GM23338 (cell line): ENCODE data around the gene SOHLH2. TPM values are rescaled to one million over a fixed set of nuclear protein-coding genes. Genes with fewer than 3 reads are reported as not detected.

Experiments used
- ATAC-seq: fragments of 200-7000 bp; cut with Tn5 transposase; 3 replicates; pipeline ENCODE4 v1.9.1; 2020
- DNase-seq: peaks from one replicate; pipeline ENCODE4 v3.0.0-alpha.2; 2015; ENCODE audit warnings: low spot score
- H2AFZ ChIP-seq: fragments of 200-600 bp; sonication (generic); 2 replicates; pipeline ENCODE4 v1.8.0; 2016; ENCODE audit warnings: antibody characterized with exemption, mild to moderate bottlenecking, moderate library complexity
- H3F3A ChIP-seq: fragments of 200-600 bp; sonication (generic); replicated peaks from 2 replicates; pipeline ENCODE4 v1.8.0; 2017; ENCODE audit warnings: antibody characterized with exemption, mixed run types, low read depth
- H3K27ac ChIP-seq: fragments of 200-600 bp; sonication (generic); 2 replicates; pipeline ENCODE4 v1.6.1; 2016; ENCODE audit warnings: low read depth
- H3K27me3 ChIP-seq: fragments of 200-600 bp; sonication (generic); 2 replicates; pipeline ENCODE4 v1.8.0; 2016; ENCODE audit warnings: mild to moderate bottlenecking, mixed run types, moderate library complexity; ENCODE audit not compliant: insufficient read depth
- H3K36me3 ChIP-seq: fragments of 200-600 bp; sonication (generic); 2 replicates; pipeline ENCODE4 v1.8.0; 2016; ENCODE audit warnings: mild to moderate bottlenecking; ENCODE audit not compliant: insufficient read depth
- H3K4me1 ChIP-seq: fragments of 200-600 bp; sonication (generic); 2 replicates; pipeline ENCODE4 v1.8.0; 2016; ENCODE audit warnings: mild to moderate bottlenecking, moderate library complexity; ENCODE audit not compliant: insufficient read depth
- H3K4me2 ChIP-seq: fragments of 200-600 bp; sonication (generic); 2 replicates; pipeline ENCODE4 v1.7.1; 2017; ENCODE audit warnings: mixed run types
- H3K4me3 ChIP-seq: fragments of 200-600 bp; sonication (generic); 2 replicates; pipeline ENCODE4 v1.6.1; 2016; ENCODE audit warnings: mixed run types
- H3K79me2 ChIP-seq: fragments of 200-600 bp; sonication (generic); replicated peaks from 2 replicates; pipeline ENCODE4 v1.8.0; 2017; ENCODE audit warnings: mild to moderate bottlenecking; ENCODE audit not compliant: insufficient read depth
- H3K9me2 ChIP-seq: fragments of 200-600 bp; sonication (generic); 2 replicates; pipeline ENCODE4 v1.8.0; 2017; ENCODE audit not compliant: insufficient read depth
- H4K20me1 ChIP-seq: fragments of 200-600 bp; sonication (generic); replicated peaks from 2 replicates; pipeline ENCODE4 v1.8.0; 2017; ENCODE audit warnings: mild to moderate bottlenecking; ENCODE audit not compliant: insufficient read depth
- H3K27ac Mint-ChIP-seq: 2 replicates; pipeline ENCODE4 v1.8.0; 2020; ENCODE audit warnings: inconsistent platforms, mild to moderate bottlenecking, moderate library complexity, mixed read lengths
- H3K27me3 Mint-ChIP-seq: 3 replicates; pipeline ENCODE4 v1.8.0; 2022; ENCODE audit warnings: low read depth, mild to moderate bottlenecking, moderate library complexity, mixed read lengths, inconsistent platforms; ENCODE audit not compliant: insufficient read depth, poor library complexity
- H3K36me3 Mint-ChIP-seq: 3 replicates; pipeline ENCODE4 v1.8.0; 2021; ENCODE audit warnings: low read depth, mild to moderate bottlenecking, inconsistent platforms, moderate library complexity, mixed read lengths
- H3K4me1 Mint-ChIP-seq: 3 replicates; pipeline ENCODE4 v1.8.0; 2020; ENCODE audit warnings: mild to moderate bottlenecking, inconsistent platforms, mixed read lengths
- H3K4me3 Mint-ChIP-seq: 3 replicates; pipeline ENCODE4 v1.8.0; 2021; ENCODE audit warnings: moderate library complexity, mild to moderate bottlenecking, inconsistent platforms, mixed read lengths
- H3K9me3 Mint-ChIP-seq: 3 replicates; pipeline ENCODE4 v1.8.0; 2020; ENCODE audit warnings: moderate library complexity, mild to moderate bottlenecking, inconsistent platforms, mixed read lengths
- ZNF114 ChIP-seq: fragments of 250-450 bp; sonication (Bioruptor Pico); IDR thresholded peaks from 2 replicates; pipeline ENCODE4 v1.5.0; 2020; ENCODE audit warnings: mild to moderate bottlenecking, moderate library complexity
- polyA plus RNA-seq: library from polyadenylated mRNA; unstranded; fragments of >200 nt; fragmentation: Nextera tagmentation; extraction: Ambion mirVana; gene quantifications from 2 replicates; pipeline ENCODE4 v1.2.1, GENCODE V29; 2016
- total RNA-seq: library from RNA; depleted of rRNA; stranded (reverse); fragments of >200 nt; shearing (Covaris generic); gene quantifications from 2 replicates; pipeline ENCODE4 v1.2.3, GENCODE V29; 2014; rRNA removed

SOHLH2 gene
- total and polyA plus RNA-seq, 2 experiments from 2014 or later = 1.8 to 2.8 TPM

DNA sequence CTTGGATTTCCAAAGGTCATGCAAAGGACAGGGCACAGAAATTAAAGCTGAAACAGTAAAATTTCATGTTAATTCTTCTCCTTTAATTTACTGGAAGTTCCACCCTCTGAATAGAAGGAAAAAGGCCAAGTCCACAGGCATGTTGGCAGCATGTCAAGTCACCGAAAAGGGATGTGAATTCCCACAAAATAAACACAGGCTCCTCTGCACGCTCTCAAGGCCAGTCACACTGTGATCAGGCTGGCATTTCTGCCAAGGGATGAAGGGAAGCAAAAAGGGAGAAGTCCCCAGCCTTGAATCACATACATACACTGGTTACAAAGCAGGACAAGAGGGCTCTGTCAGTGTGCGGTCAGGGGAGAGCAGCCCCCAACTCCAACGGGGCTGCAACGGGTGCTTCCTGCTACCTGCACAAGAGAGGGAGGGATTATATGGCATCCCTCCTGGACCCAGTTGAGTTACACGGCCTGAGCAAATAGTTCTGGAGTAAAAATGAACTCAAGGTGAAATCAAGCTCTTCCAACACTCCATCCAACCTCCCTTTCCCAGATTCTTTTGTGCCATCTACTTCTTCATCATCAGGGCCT lies 90.0 kb downstream of the SOHLH2 start:
- DNase-seq = no peak
- H3K4me1 ChIP-seq = peaks cover under 1% of the 10 kb centered on the region; the same call in 1 of the 2 replicates
- no peak for ATAC-seq
- no peak overlapping the region for H2AFZ ChIP-seq
- H3K79me2 ChIP-seq = peaks cover 20% of the 10 kb centered on the region
- peaks cover 15% of the 10 kb centered on the region for H3K27me3 ChIP-seq
- no peak overlapping the region for H3K27ac Mint-ChIP-seq
- H3F3A ChIP-seq = no peaks in the 10 kb centered on the region
- no peaks in the 10 kb centered on the region for H3K9me3 Mint-ChIP-seq
- no peaks in the 10 kb centered on the region for H3K9me2 ChIP-seq
- no peak for TF ChIP-seq ZNF114 (CRISPR knock-in tag)
- no peak overlapping the region for H3K4me3 ChIP-seq
- no peaks in the 10 kb centered on the region; the same call in 1 of the 2 replicates for H3K36me3 ChIP-seq
- peaks cover 3% of the 10 kb centered on the region for H3K27me3 Mint-ChIP-seq
- no peaks in the 10 kb centered on the region for H3K4me1 Mint-ChIP-seq
- no peak overlapping the region for H3K27ac ChIP-seq
- H3K4me2 ChIP-seq = no peak overlapping the region
- no peaks in the 10 kb centered on the region for H3K36me3 Mint-ChIP-seq
- no peak overlapping the region for H3K4me3 Mint-ChIP-seq
- no peaks in the 10 kb centered on the region; the same call in 1 of the 2 replicates for H4K20me1 ChIP-seq

Other genes with a start within 250 kb of the SOHLH2 start
- gene DCLK1, start 83.2 kb downstream of the SOHLH2 start, total RNA-seq = 57.7 and 62.8 TPM in 2 replicates
- 12.2 and 13.1 TPM in 2 replicates for gene DCLK1, start 83.2 kb downstream of the SOHLH2 start, polyA plus RNA-seq
- 48.5 and 57.1 TPM in 2 replicates for gene CCDC169, start 83.3 kb upstream of the SOHLH2 start, total RNA-seq
- gene CCDC169, start 83.3 kb upstream of the SOHLH2 start, polyA plus RNA-seq = 44.5 and 61.2 TPM in 2 replicates
- 109 and 116 TPM in 2 replicates for gene SPART, start 131.8 kb upstream of the SOHLH2 start, total RNA-seq
- gene SPART, start 131.8 kb upstream of the SOHLH2 start, polyA plus RNA-seq = 109 and 115 TPM in 2 replicates
- 7.4 and 8.1 TPM in 2 replicates for gene CCNA1, start 217.9 kb upstream of the SOHLH2 start, total RNA-seq
- gene CCNA1, start 217.9 kb upstream of the SOHLH2 start, polyA plus RNA-seq = 3.8 and 5.6 TPM in 2 replicates